K562 (cell line): ENCODE measurements around the gene PCDH8.

ENCODE experiments used
- CTCF ChIP-seq, 3 experiments: IDR thresholded peaks in 2 of 3; conservative IDR thresholded peaks in 1 of 3; 2 replicates each; pipeline ENCODE4 v1.5.1; 2011 to 2012; ENCODE audit warnings: low read length in 3 of 3, mild to moderate bottlenecking in 3 of 3, control low read depth in 2 of 3, improper control_type of control experiment in 1 of 3, inconsistent platforms in 1 of 3, low read depth in 1 of 3, mixed read lengths in 1 of 3, moderate library complexity in 1 of 3; ENCODE audit not compliant: insufficient read depth in 2 of 3
- NR2C2 ChIP-seq, 2 experiments: fragments of 200-800 bp in 1 of 2; sonication (Bioruptor generic) in 1 of 2; sonication (generic) in 1 of 2; formaldehyde crosslinking in 1 of 2; IDR thresholded peaks; 2 replicates each; pipeline versions ENCODE4 v1.6.1 to v1.8.0; 2016 to 2022; ENCODE audit warnings: mild to moderate bottlenecking in 1 of 2, missing compliant biosample characterization in 1 of 2, missing genetic modification characterization in 1 of 2, missing genetic modification reagents in 1 of 2
- SMARCC2 ChIP-seq: fragments of 450-650 bp; IDR thresholded peaks from 2 replicates; pipeline ENCODE4 v1.6.1; 2017; ENCODE audit warnings: antibody characterized with exemption, moderate library complexity, mild to moderate bottlenecking, low read depth
- SRF ChIP-seq, 2 experiments: fragments of 250-450, 450-650 bp in 1 of 2; sonication (Bioruptor Pico) in 1 of 2; sonication (generic) in 1 of 2; formaldehyde crosslinking; IDR thresholded peaks; 2 replicates each; pipeline versions ENCODE4 v1.5.0 to v1.5.1; 2020 to 2022; ENCODE audit warnings: mild to moderate bottlenecking in 1 of 2, missing genetic modification reagents in 1 of 2
- TAF1 ChIP-seq: IDR thresholded peaks from 2 replicates; pipeline ENCODE4 v1.6.1; 2011; ENCODE audit warnings: mild to moderate bottlenecking, low read length, moderate library complexity; ENCODE audit not compliant: insufficient read depth, control insufficient read depth, severe bottlenecking; ENCODE audit errors: extremely low read depth
- TRIM24 ChIP-seq, 2 experiments: fragments of 450-650 bp; IDR thresholded peaks; 2 replicates each; pipeline ENCODE4 v1.6.1; 2016
- TF ChIP-seq, protein P1 (sequence below): sonication (generic); formaldehyde crosslinking; IDR thresholded peaks from 2 replicates; pipeline ENCODE4 v1.8.1; 2023; ENCODE audit warnings: mild to moderate bottlenecking, missing genetic modification reagents, moderate library complexity
- TF ChIP-seq, protein P2 (sequence below): sonication (generic); formaldehyde crosslinking; IDR thresholded peaks from 2 replicates; pipeline ENCODE4 v1.8.1; 2023; ENCODE audit warnings: mild to moderate bottlenecking, missing genetic modification reagents

GRCh38 chr13:52812941-52813340 lies 35.5 kb downstream of the PCDH8 start:
- no peak for TF ChIP-seq CTCF (IDR thresholded peaks at IDR 0.05 in 2 of 3, conservative IDR thresholded peaks at IDR 0.05 in 1 of 3; ENCODE audit: insufficient read depth in 2 of 3, low read depth in 1 of 3, low read length in 3 of 3)
- TF ChIP-seq, protein P1, sequence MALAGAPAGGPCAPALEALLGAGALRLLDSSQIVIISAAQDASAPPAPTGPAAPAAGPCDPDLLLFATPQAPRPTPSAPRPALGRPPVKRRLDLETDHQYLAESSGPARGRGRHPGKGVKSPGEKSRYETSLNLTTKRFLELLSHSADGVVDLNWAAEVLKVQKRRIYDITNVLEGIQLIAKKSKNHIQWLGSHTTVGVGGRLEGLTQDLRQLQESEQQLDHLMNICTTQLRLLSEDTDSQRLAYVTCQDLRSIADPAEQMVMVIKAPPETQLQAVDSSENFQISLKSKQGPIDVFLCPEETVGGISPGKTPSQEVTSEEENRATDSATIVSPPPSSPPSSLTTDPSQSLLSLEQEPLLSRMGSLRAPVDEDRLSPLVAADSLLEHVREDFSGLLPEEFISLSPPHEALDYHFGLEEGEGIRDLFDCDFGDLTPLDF (CRISPR knock-in tag) = no peak
- TF ChIP-seq TAF1 = no peak
- TF ChIP-seq NR2C2 (CRISPR knock-in tag; IDR thresholded peaks at IDR 0.05) = no peak
- no peak for TF ChIP-seq NR2C2 (tag; IDR thresholded peaks at IDR 0.05)
- no peak for TF ChIP-seq SRF (CRISPR knock-in tag; IDR thresholded peaks at IDR 0.05)
- TF ChIP-seq TRIM24 (IDR thresholded peaks at IDR 0.05) = no peak
- TF ChIP-seq SMARCC2 = no peak
- TF ChIP-seq, protein P2, sequence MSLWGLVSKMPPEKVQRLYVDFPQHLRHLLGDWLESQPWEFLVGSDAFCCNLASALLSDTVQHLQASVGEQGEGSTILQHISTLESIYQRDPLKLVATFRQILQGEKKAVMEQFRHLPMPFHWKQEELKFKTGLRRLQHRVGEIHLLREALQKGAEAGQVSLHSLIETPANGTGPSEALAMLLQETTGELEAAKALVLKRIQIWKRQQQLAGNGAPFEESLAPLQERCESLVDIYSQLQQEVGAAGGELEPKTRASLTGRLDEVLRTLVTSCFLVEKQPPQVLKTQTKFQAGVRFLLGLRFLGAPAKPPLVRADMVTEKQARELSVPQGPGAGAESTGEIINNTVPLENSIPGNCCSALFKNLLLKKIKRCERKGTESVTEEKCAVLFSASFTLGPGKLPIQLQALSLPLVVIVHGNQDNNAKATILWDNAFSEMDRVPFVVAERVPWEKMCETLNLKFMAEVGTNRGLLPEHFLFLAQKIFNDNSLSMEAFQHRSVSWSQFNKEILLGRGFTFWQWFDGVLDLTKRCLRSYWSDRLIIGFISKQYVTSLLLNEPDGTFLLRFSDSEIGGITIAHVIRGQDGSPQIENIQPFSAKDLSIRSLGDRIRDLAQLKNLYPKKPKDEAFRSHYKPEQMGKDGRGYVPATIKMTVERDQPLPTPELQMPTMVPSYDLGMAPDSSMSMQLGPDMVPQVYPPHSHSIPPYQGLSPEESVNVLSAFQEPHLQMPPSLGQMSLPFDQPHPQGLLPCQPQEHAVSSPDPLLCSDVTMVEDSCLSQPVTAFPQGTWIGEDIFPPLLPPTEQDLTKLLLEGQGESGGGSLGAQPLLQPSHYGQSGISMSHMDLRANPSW (CRISPR knock-in tag) = no peak
